Measurements from ENCODE around the gene ZCRB1.
"Not testable (repeated sequence)": the region's sequence is repeated elsewhere in the genome, so short reads cannot be mapped to it uniquely, and the experiment has no call there.

The ZCRB1 gene

DNA sequence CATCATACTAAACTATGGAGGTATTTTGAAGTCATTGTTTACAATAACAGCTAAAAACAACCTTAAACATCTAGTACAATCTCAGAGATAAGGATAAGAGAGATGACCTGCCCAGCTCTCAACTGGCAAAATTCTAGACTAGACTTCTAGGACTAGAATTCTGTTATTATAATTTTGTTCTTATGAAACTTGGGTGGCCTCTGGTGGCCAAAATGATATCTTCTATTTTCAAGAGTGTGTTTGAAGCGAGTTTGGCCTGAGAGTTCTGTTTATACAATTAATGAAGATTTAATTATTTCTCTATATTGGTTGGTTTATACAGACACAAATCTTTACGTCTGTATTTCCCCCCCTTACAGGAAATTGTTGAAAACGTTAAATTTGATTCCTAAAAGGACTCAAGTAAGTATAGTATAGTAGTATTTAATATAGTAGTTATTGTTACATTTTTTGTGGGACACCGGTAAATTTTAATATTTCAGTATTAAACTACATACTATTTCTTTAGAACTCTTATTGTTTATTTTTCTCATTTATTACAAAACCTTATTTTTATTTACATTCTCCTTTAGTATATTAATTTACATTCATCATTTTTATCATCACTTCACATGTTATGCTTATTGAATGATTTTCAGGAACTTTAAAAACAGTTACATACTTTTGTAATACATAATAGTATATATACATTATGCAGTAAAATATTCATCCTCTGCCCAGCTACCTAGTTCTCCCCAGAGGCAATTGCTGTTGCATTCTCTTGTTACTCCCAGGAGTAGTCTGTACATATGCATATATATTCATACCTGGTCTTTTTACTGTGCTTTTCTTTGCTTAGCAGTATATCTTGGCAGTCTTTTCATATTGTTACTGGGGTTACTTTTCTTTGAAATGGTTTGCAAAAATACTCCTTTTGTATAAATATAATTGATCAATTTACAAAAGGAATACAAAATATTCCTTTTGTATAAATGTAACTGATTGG lies 6.7 kb upstream of the ZCRB1 start:
- Histone ChIP-seq H3K4me3 (replicated peaks; ENCODE audit: low read depth, low read length) (no peak overlapping the region), H3K27me3 (replicated peaks; ENCODE audit: control insufficient read depth, insufficient read depth, low read length) (no peaks in the 10 kb centered on the region), H3K36me3 (ENCODE audit: control insufficient read depth, insufficient read depth, low read length) (peaks cover 4% of the 10 kb centered on the region)
- peak; percentile 50 for TF ChIP-seq CTCF (IDR thresholded peaks at IDR 0.05; ENCODE audit: insufficient read depth, low read length, poor library complexity, severe bottlenecking)
- peak; percentile 13 for DNase-seq (ENCODE audit: extremely low read depth, insufficient read length)

DNA sequence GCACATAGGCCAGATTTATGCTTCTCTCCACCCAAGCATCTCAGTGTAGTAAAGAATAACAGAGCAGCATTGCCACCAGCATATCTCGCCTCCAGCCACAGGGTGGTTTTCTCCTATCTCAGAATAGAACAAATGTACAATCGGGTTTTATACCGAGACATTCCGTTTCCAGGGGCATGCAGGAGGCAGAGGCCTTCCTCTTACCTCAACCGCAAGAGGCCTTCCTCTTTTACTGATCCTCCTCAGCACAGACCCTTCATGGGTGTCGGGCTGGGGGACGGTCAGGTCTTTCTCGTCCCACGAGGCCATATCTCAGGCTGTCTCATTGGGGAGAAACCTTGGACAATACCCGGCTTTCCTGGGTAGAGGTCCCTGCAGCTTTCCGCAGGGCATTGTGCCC lies 4.2 kb upstream of the ZCRB1 start:
- not testable (repeated sequence) for DNase-seq (ENCODE audit: extremely low read depth, insufficient read length); H3K27me3 ChIP-seq (replicated peaks; ENCODE audit: control insufficient read depth, insufficient read depth, low read length); H3K4me3 ChIP-seq (replicated peaks; ENCODE audit: low read depth, low read length); H3K36me3 ChIP-seq (ENCODE audit: control insufficient read depth, insufficient read depth, low read length)

- TF ChIP-seq CTCF (IDR thresholded peaks at IDR 0.05; ENCODE audit: insufficient read depth, low read length, poor library complexity, severe bottlenecking): no peak
- no peaks in the 10 kb centered on the region for H3K36me3 ChIP-seq (ENCODE audit: control insufficient read depth, insufficient read depth, low read length)
- no peak for DNase-seq (ENCODE audit: extremely low read depth, insufficient read length)
- H3K4me3 ChIP-seq (replicated peaks; ENCODE audit: low read depth, low read length): peak overlapping the region; percentile 99
- no peaks in the 10 kb centered on the region for H3K27me3 ChIP-seq (replicated peaks; ENCODE audit: control insufficient read depth, insufficient read depth, low read length)
These were observed 1.3 kb upstream of the ZCRB1 start for GRCh38 chr12:42327227-42327590.

- Histone ChIP-seq H3K36me3 (ENCODE audit: control insufficient read depth, insufficient read depth, low read length) (no peaks in the 10 kb centered on the region), H3K27me3 (replicated peaks; ENCODE audit: control insufficient read depth, insufficient read depth, low read length) (no peaks in the 10 kb centered on the region), H3K4me3 (replicated peaks; ENCODE audit: low read depth, low read length) (peak overlapping the region; percentile 99)
- DNase-seq (ENCODE audit: extremely low read depth, insufficient read length): peak; percentile 24
- TF ChIP-seq CTCF (IDR thresholded peaks at IDR 0.05; ENCODE audit: insufficient read depth, low read length, poor library complexity, severe bottlenecking): no peak
These were observed 790 bp upstream of the ZCRB1 start for GRCh38 chr12:42326541-42327226.

DNA sequence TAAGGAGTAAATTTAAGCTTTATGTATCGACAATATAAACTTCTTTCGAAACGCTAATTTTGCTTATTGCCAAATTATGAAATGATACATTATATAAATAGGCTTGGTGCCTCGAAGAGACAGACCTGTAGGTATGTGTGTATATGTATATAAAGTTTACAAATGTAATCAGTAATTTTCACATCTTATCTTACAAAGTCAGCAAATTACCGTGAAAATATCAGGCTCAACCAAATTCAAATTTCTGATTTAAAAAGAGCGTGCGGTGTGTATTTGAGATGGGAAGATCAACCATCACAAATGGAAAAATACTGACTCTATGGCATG lies 605 bp downstream of the ZCRB1 start:
- peak overlapping the region; percentile 99 for H3K4me3 ChIP-seq (replicated peaks; ENCODE audit: low read depth, low read length)
- TF ChIP-seq CTCF (IDR thresholded peaks at IDR 0.05; ENCODE audit: insufficient read depth, low read length, poor library complexity, severe bottlenecking): no peak
- H3K36me3 ChIP-seq (ENCODE audit: control insufficient read depth, insufficient read depth, low read length): no peaks in the 10 kb centered on the region; the same call in 1 of the 2 replicates
- H3K27me3 ChIP-seq (replicated peaks; ENCODE audit: control insufficient read depth, insufficient read depth, low read length): no peaks in the 10 kb centered on the region
- no peak for DNase-seq (ENCODE audit: extremely low read depth, insufficient read length)

DNA sequence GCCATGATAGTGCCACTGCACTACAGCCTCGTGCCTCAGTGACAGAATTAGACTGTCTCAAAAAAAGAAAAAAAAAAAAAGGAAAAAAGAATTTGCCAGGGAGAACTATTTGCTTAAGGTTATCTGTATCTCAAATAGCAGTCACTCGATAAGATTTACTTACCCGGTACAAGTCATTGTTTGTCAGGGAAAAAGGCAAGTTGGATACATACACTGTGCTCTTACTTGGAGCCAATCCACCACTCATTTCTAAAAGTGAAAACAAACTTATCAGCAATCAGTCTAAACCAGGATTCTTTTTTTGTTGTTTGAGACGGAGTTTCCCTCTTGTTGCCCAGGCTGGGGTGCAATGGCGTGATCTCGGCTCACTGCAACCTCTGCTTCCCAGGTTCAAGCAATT lies 2.0 kb downstream of the ZCRB1 start:
- Histone ChIP-seq H3K27me3 (replicated peaks; ENCODE audit: control insufficient read depth, insufficient read depth, low read length) (no peaks in the 10 kb centered on the region), H3K4me3 (replicated peaks; ENCODE audit: low read depth, low read length) (no peak overlapping the region), H3K36me3 (ENCODE audit: control insufficient read depth, insufficient read depth, low read length) (no peaks in the 10 kb centered on the region; the same call in 1 of the 2 replicates)
- TF ChIP-seq CTCF (IDR thresholded peaks at IDR 0.05; ENCODE audit: insufficient read depth, low read length, poor library complexity, severe bottlenecking): no peak
- DNase-seq (ENCODE audit: extremely low read depth, insufficient read length): no peak
